KMS-11 (cell line): ENCODE data around the gene MAP3K6.

Source experiments
- H2AFZ ChIP-seq: fragments of 200-600 bp; sonication (generic); 2 replicates; pipeline ENCODE4 v1.6.1; 2016; ENCODE audit warnings: antibody characterized with exemption, mixed run types, low read depth
- H3K27ac ChIP-seq: fragments of 200-600 bp; sonication (generic); 2 replicates; pipeline ENCODE4 v1.6.1; 2016; ENCODE audit warnings: mild to moderate bottlenecking, mixed run types
- H3K27me3 ChIP-seq: fragments of 200-600 bp; sonication (generic); 2 replicates; pipeline ENCODE4 v1.6.1; 2017; ENCODE audit warnings: mild to moderate bottlenecking, low read depth, mixed run types, moderate library complexity; ENCODE audit not compliant: insufficient read depth
- H3K36me3 ChIP-seq: fragments of 200-600 bp; sonication (generic); 2 replicates; pipeline ENCODE4 v1.6.1; 2017; ENCODE audit warnings: mild to moderate bottlenecking, mixed run types; ENCODE audit not compliant: insufficient read depth
- H3K4me1 ChIP-seq: fragments of 200-600 bp; sonication (generic); 2 replicates; pipeline ENCODE4 v1.6.1; 2016; ENCODE audit warnings: mild to moderate bottlenecking, low read depth, mixed run types; ENCODE audit not compliant: poor library complexity, severe bottlenecking
- H3K4me2 ChIP-seq: fragments of 200-600 bp; sonication (generic); 2 replicates; pipeline ENCODE4 v1.7.0; 2016; ENCODE audit warnings: mild to moderate bottlenecking, mixed run types
- H3K4me3 ChIP-seq: fragments of 200-600 bp; sonication (generic); IDR thresholded peaks from 2 replicates; pipeline ENCODE4 v1.6.1; 2017; ENCODE audit warnings: low read depth, low read length, mixed read lengths; ENCODE audit not compliant: insufficient read depth
- H3K79me2 ChIP-seq: fragments of 200-600 bp; sonication (generic); 2 replicates; pipeline ENCODE4 v1.6.1; 2016; ENCODE audit warnings: low read depth, mixed run types; ENCODE audit not compliant: insufficient read depth
- H3K9ac ChIP-seq: fragments of 200-600 bp; sonication (generic); 2 replicates; pipeline ENCODE4 v1.6.1; 2016; ENCODE audit warnings: mild to moderate bottlenecking, mixed run types
- H4K20me1 ChIP-seq: fragments of 200-600 bp; sonication (generic); 2 replicates; pipeline ENCODE4 v1.6.1; 2016; ENCODE audit warnings: mild to moderate bottlenecking, mixed run types; ENCODE audit not compliant: insufficient read depth
- CTCF ChIP-seq: fragments of 200-600 bp; sonication (generic); conservative IDR thresholded peaks from 2 replicates; pipeline ENCODE4 v1.6.1; 2017; ENCODE audit warnings: low read depth, mild to moderate bottlenecking, antibody characterized with exemption, low read length, moderate library complexity, mixed read lengths

MAP3K6 gene

GRCh38 chr1:27331426-27331825 is 35.3 kb downstream of the MAP3K6 start:
- Histone ChIP-seq H3K27ac (no peak overlapping the region), H3K79me2 (peaks cover 30% of the 10 kb centered on the region), H3K27me3 (no peaks in the 10 kb centered on the region), H3K4me2 (no peak overlapping the region), H3K9ac (no peak overlapping the region), H3K4me3 (no peak overlapping the region), H3K36me3 (no peaks in the 10 kb centered on the region), H2AFZ (no peak overlapping the region), H3K4me1 (no peaks in the 10 kb centered on the region), H4K20me1 (no peaks in the 10 kb centered on the region)
- no peak for TF ChIP-seq CTCF

GRCh38 chr1:27330786-27331185 is 36.0 kb downstream of the MAP3K6 start:
- no peak for TF ChIP-seq CTCF
- H3K79me2 ChIP-seq: peaks cover 33% of the 10 kb centered on the region

GRCh38 chr1:27327964-27328363 is 38.8 kb downstream of the MAP3K6 start:
- H3K4me3 ChIP-seq: no peak overlapping the region
- H3K36me3 ChIP-seq: no peaks in the 10 kb centered on the region
- H3K27me3 ChIP-seq: no peaks in the 10 kb centered on the region
- H2AFZ ChIP-seq: no peak overlapping the region
- H3K9ac ChIP-seq: no peak overlapping the region
- H3K27ac ChIP-seq: no peak overlapping the region
- peaks cover 12% of the 10 kb centered on the region for H3K4me1 ChIP-seq
- peaks cover 61% of the 10 kb centered on the region for H3K79me2 ChIP-seq
- no peaks in the 10 kb centered on the region for H4K20me1 ChIP-seq
- TF ChIP-seq CTCF: no peak
- no peak overlapping the region for H3K4me2 ChIP-seq

More at GRCh38 chr1:27330786-27331185, 36.0 kb downstream of the MAP3K6 start:
- Histone ChIP-seq H3K4me1 (no peaks in the 10 kb centered on the region), H3K9ac (no peak overlapping the region), H2AFZ (no peak overlapping the region), H3K27ac (no peak overlapping the region), H3K36me3 (no peaks in the 10 kb centered on the region), H3K4me3 (no peak overlapping the region), H4K20me1 (no peaks in the 10 kb centered on the region), H3K4me2 (no peak overlapping the region), H3K27me3 (no peaks in the 10 kb centered on the region)

- Histone ChIP-seq H3K4me1 (peaks cover 12% of the 10 kb centered on the region), H3K36me3 (no peaks in the 10 kb centered on the region), H3K4me3 (no peak overlapping the region), H2AFZ (no peak overlapping the region), H3K27ac (no peak overlapping the region), H3K4me2 (no peak overlapping the region), H4K20me1 (no peaks in the 10 kb centered on the region), H3K27me3 (no peaks in the 10 kb centered on the region), H3K9ac (no peak overlapping the region), H3K79me2 (peaks cover 70% of the 10 kb centered on the region)
- TF ChIP-seq CTCF: no peak
These were observed 41.5 kb downstream of the MAP3K6 start for GRCh38 chr1:27325286-27325685.
